HEK293T (cell line): ENCODE results near the gene SLC6A4.

Experiments
- CTCF ChIA-PET: fragments of 350-600 bp; formaldehyde crosslinking; extraction: SDS; loops from one replicate; lab custom pipeline; 2021; ENCODE audit warnings: antibody characterized with exemption, inconsistent platforms; lab: Yijun Ruan, JAX
- POLR2A ChIA-PET: fragments of 350-600 bp; formaldehyde crosslinking; extraction: SDS; loops from one replicate; lab custom pipeline; 2020; ENCODE audit warnings: antibody characterized with exemption, inconsistent platforms; lab: Yijun Ruan, JAX
- DNase-seq: peaks from one replicate; pipeline ENCODE4 v3.0.0; 2012; ENCODE audit warnings: mixed read lengths; ENCODE audit errors: extremely low spot score
- ARNT ChIP-seq: fragments of 450-650 bp; IDR thresholded peaks from 2 replicates; pipeline ENCODE4 v1.6.1; 2017; ENCODE audit warnings: mild to moderate bottlenecking
- BHLHE40 ChIP-seq: fragments of 450-650 bp; IDR thresholded peaks from 2 replicates; pipeline ENCODE4 v1.6.1; 2016; ENCODE audit warnings: mild to moderate bottlenecking, moderate library complexity, borderline replicate concordance
- CTBP1 ChIP-seq: fragments of 450-650 bp; IDR thresholded peaks from 2 replicates; pipeline ENCODE4 v1.6.1; 2016; ENCODE audit warnings: borderline replicate concordance
- ELF4 ChIP-seq: fragments of 450-650 bp; IDR thresholded peaks from 2 replicates; pipeline ENCODE4 v1.6.1; 2017; ENCODE audit warnings: antibody characterized with exemption
- FOXA1 ChIP-seq: fragments of 450-650 bp; IDR thresholded peaks from 2 replicates; pipeline ENCODE4 v1.6.1; 2016; ENCODE audit warnings: mild to moderate bottlenecking
- FOXK2 ChIP-seq: fragments of 450-650 bp; IDR thresholded peaks from 2 replicates; pipeline ENCODE4 v1.6.1; 2016; ENCODE audit warnings: mild to moderate bottlenecking
- FOXM1 ChIP-seq: fragments of 450-650 bp; IDR thresholded peaks from 2 replicates; pipeline ENCODE4 v1.6.1; 2017; ENCODE audit warnings: mild to moderate bottlenecking, borderline replicate concordance
- HDGF ChIP-seq: fragments of 450-650 bp; IDR thresholded peaks from 2 replicates; pipeline ENCODE4 v1.6.1; 2017; ENCODE audit warnings: antibody characterized with exemption, borderline replicate concordance
- L3MBTL2 ChIP-seq: fragments of 450-650 bp; conservative IDR thresholded peaks from 2 replicates; pipeline ENCODE4 v1.6.1; 2016; ENCODE audit warnings: mild to moderate bottlenecking
- LEF1 ChIP-seq: fragments of 450-650 bp; IDR thresholded peaks from 2 replicates; pipeline ENCODE4 v1.6.1; 2017; ENCODE audit warnings: mild to moderate bottlenecking, borderline replicate concordance
- NFRKB ChIP-seq: fragments of 450-650 bp; IDR thresholded peaks from 2 replicates; pipeline ENCODE4 v1.6.1; 2016; ENCODE audit warnings: mild to moderate bottlenecking, moderate library complexity
- SP1 ChIP-seq: fragments of 450-650 bp; IDR thresholded peaks from 2 replicates; pipeline ENCODE4 v1.6.1; 2017
- SUZ12 ChIP-seq: fragments of 450-650 bp; IDR thresholded peaks from 2 replicates; pipeline ENCODE4 v1.6.1; 2016; ENCODE audit warnings: mild to moderate bottlenecking
- TARDBP ChIP-seq: fragments of 450-650 bp; IDR thresholded peaks from 2 replicates; pipeline ENCODE4 v1.6.1; 2016
- ZNF384 ChIP-seq: fragments of 450-650 bp; IDR thresholded peaks from 2 replicates; pipeline ENCODE4 v1.6.1; 2016
- TF ChIP-seq, protein P1 (sequence below): fragments of 450-650 bp; IDR thresholded peaks from 2 replicates; pipeline ENCODE4 v1.6.1; 2016

The SLC6A4 gene

DNA sequence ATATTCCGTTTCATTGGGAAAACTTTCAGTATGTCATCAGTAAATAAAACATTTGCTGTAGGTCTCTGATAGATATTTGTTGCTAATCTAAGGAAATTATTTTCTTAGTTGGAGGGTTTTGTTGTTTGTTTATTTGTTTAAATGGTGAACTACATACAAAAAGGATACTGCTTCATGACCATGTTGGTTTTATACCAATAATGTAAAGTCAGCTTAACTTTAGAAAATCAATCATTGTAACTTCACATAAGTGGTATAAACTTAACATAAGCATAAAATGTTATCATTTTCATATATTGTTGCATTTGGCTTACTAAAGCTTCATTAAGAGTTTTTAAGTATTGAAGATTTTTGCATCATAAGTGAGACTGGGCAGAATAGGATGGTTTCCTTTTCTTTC lies 60.9 kb downstream of the SLC6A4 start:
- no peak for DNase-seq
- TF ChIP-seq NFRKB (no peak), LEF1 (no peak), BHLHE40 (no peak), SUZ12 (no peak), ZNF384 (no peak), FOXA1 (no peak), HDGF (no peak), CTBP1 (no peak), SP1 (no peak), FOXK2 (no peak), FOXM1 (no peak), ARNT (no peak)
- TF ChIP-seq, protein P1, sequence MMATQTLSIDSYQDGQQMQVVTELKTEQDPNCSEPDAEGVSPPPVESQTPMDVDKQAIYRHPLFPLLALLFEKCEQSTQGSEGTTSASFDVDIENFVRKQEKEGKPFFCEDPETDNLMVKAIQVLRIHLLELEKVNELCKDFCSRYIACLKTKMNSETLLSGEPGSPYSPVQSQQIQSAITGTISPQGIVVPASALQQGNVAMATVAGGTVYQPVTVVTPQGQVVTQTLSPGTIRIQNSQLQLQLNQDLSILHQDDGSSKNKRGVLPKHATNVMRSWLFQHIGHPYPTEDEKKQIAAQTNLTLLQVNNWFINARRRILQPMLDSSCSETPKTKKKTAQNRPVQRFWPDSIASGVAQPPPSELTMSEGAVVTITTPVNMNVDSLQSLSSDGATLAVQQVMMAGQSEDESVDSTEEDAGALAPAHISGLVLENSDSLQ: no peak
- ChIA-PET CTCF (no interaction called here), POLR2A (no interaction called here)

DNA sequence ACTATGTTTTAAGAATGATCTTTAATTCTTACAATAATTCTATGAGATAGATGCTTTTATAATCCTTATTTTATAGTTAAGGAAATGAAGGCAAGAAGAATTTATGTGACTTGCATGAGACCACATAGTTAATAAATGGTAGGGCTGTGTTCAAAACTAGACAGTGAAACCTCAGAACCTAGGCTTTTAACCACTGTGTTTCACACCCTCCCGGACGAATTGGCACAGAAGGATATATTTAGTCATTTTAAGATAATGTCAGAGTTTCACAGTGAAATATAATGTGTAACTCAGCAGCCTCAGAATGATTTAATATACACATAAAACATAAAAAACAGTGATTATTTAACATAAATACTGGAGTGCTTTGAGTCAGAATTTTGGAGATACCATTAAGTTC lies 61.8 kb downstream of the SLC6A4 start:
- CTCF ChIA-PET: no interaction called here
- POLR2A ChIA-PET: no interaction called here
- no peak for TF ChIP-seq L3MBTL2
- no peak for TF ChIP-seq ARNT
- TF ChIP-seq FOXM1: no peak
- no peak for TF ChIP-seq SP1
- no peak for TF ChIP-seq NFRKB
- TF ChIP-seq, protein P1: no peak
- TF ChIP-seq TARDBP: no peak
- no peak for TF ChIP-seq FOXK2
- no peak for TF ChIP-seq FOXA1
- no peak for TF ChIP-seq CTBP1
- TF ChIP-seq SUZ12: no peak
- TF ChIP-seq HDGF: no peak
- TF ChIP-seq LEF1: no peak
- TF ChIP-seq ZNF384: no peak
- TF ChIP-seq BHLHE40: no peak
- no peak for TF ChIP-seq ELF4
- DNase-seq: no peak

DNA sequence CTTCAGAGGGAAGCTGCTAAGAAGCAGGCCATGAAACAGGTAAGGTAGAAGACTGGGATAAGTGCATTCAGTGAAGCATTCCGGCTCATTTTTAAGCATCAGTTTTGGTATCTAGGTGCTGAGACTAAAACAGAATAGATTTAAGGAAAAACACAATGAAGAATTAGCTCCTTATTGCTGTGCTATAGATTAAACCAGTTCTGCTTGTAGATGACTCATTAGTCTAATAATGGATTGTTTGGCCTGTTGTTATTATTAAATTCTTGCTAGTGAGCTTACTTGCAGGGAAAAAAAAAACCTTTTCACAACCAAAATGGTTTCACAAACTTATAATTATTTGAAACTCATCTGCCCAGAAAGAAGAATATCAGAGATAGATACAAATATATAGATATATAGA lies 62.9 kb downstream of the SLC6A4 start:
- no peak for DNase-seq
- ChIA-PET POLR2A (no interaction called here), CTCF (interaction anchor here (0.7 kb wide), 1 partner anchor 54 kb away, joined by 4 read pairs; no protein-coding TSS in a partner anchor)
- TF ChIP-seq ELF4: no peak

DNA sequence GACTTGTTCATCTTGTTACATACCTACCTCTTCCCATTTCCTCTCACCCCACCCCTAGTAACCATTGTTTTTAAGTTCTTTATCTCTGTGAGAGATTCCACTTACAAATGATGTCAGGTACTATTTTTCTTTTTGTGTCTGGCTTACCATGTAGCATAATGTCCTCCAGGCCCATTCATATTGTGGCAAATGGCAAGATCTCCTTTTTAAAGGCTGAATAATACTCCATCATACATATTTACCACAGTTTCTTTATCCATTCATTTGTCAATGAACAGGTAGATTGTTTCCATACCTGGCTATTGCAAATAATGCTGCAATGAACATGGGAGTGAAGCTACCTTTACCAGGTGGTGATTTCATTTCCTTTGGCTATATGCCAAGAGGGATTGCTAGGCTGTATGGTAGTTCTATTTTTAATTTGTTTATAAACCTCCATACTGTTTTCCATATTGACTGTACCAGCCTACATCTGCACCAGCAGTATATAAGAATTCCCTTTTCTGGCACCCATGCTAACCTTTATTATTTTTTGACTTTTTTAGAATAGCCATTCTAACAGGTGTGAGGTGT lies 65.0 kb downstream of the SLC6A4 start:
- POLR2A ChIA-PET: no interaction called here
- CTCF ChIA-PET: no interaction called here
- no peak for DNase-seq
- TF ChIP-seq L3MBTL2 (no peak), FOXK2 (no peak), ARNT (no peak), TARDBP (no peak), ELF4 (no peak), LEF1 (no peak), BHLHE40 (no peak), CTBP1 (no peak)

DNA sequence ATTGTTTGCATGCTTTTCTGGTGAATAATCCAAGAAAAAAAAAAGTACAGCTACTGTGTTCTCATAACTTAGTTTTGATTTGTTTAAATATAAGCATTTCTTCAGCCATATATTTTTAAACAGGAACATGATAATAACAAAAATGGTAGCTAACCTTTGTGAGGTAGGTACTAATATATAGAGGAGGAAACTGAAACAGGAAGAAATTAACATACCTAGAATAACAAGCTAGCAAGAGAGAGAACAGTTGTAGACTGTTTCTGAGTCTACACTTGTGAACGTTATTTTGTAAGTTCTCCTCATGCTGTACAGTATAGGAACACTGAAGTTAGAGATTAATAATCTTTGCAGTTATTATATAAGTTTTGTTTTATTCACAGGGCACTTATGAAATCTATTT lies 69.5 kb downstream of the SLC6A4 start:
- CTCF ChIA-PET: interaction anchor here (0.6 kb wide), 1 partner anchor 11 kb away, joined by 3 read pairs; no protein-coding TSS in a partner anchor

DNA sequence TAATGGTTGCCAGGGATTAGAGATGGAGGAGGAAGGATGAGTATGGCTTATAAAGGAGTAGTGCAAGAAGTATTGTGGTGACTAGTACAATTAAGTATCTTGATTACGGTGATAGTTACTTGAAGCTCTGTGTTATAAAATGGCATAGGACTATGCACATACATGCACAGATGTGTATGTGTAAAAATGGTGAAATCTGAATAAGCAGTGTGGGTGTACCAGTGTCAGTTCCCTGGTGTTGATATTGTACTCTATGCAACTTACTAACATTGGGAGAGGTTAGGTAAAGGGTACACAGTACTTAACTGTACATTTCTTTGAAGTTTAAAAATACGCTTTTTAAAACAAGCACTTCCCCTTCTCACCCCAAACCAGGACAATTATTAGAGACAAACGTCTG lies 70.3 kb downstream of the SLC6A4 start:
- POLR2A ChIA-PET: no interaction called here
- TF ChIP-seq CTBP1 (no peak), ELF4 (no peak), L3MBTL2 (no peak), FOXK2 (no peak), FOXA1 (no peak), BHLHE40 (no peak), SP1 (no peak), FOXM1 (no peak), ARNT (no peak), TARDBP (no peak), ZNF384 (no peak), SUZ12 (no peak), HDGF (no peak)
- TF ChIP-seq, protein P1: no peak
- DNase-seq: no peak
- CTCF ChIA-PET: no interaction called here

More for the DNA sequence above, 69.5 kb downstream of the SLC6A4 start:
- no peak for DNase-seq
- TF ChIP-seq BHLHE40: no peak
- TF ChIP-seq FOXK2: no peak
- TF ChIP-seq ZNF384: no peak
- no peak for TF ChIP-seq NFRKB
- TF ChIP-seq SUZ12: no peak
- TF ChIP-seq HDGF: no peak
- TF ChIP-seq, protein P1: no peak
- no peak for TF ChIP-seq L3MBTL2
- no peak for TF ChIP-seq LEF1
- no peak for TF ChIP-seq ARNT
- TF ChIP-seq ELF4: no peak
- no peak for TF ChIP-seq FOXA1
- no peak for TF ChIP-seq TARDBP
- no peak for TF ChIP-seq CTBP1
- TF ChIP-seq SP1: no peak
- POLR2A ChIA-PET: interaction anchor here (0.7 kb wide), 1 partner anchor 69 kb away, joined by 3 read pairs; no protein-coding TSS in a partner anchor
